Activated CD8-positive, alpha-beta memory T cell treated with anti-CD3 and anti-CD28 coated beads for 24 hours (primary cell): ENCODE data around the gene B3GNT9.
A peak's percentile ranks its signal among the peaks of the same experiment; 100 is the strongest.

Experiments
- DNase-seq: peaks from one replicate; pipeline ENCODE4 v3.0.0-alpha.2; 2020

B3GNT9 gene

DNA sequence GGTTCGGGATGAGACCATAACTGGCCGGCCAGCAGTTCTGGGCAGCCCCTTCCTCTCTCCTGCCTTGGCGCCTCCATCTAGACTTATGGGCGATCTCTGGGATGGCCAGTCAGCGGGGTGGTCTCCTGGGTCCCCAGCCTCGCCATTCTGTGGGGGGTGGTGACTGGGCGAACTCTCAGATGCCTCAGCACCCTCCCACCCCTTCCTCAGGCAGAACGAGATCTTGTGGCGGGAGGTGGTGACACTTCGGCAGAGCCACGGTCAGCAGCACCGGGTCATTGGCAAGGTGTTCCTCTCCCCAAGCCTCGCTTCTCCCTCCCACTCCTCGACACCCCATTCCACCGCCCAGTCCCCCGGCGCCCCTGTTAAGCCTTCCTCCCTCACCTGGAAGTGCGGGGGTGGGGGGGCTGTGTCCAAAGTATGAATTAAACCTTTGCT is 15.3 kb upstream of the B3GNT9 start:
- no peak for DNase-seq

DNA sequence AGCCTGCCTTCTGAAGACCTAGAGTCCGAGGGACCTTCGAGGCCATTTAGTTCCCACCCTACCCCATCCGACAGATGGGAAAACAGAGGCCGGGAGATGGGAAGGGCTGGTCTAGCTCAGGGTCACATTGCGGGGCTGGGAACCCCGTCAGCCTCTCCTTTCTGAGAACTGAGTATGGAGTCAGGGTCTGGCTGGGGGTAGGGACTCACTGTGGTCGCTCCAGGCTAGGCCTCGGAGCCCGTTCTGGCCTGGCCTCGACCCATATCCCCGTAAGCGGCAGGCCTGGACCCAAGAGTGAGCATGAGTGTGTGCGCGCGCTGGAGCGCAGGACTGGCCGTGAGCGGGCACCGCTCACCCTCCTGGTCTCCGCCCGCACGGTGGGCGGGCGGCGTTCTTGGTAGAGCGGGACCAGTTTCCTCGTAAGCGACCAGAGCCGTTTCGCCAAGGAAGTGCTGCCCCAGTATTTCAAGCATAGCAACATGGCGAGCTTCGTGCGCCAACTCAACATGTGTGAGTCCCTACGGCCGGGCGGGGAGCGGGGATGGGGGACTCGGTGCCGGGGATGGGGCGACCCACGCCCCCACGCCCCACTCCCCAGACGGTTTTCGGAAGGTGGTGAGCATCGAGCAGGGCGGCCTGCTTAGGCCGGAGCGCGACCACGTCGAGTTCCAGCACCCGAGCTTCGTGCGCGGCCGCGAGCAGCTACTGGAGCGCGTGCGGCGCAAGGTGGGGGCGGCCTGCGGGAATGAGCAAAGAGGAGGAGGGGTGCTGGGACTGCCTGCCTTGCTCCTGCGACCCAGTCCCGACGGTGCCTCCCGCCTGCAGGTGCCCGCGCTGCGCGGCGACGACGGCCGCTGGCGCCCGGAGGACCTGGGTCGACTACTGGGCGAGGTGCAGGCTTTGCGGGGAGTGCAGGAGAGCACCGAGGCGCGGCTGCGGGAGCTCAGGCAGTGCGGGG is 14.6 kb upstream of the B3GNT9 start:
- DNase-seq: no peak

DNA sequence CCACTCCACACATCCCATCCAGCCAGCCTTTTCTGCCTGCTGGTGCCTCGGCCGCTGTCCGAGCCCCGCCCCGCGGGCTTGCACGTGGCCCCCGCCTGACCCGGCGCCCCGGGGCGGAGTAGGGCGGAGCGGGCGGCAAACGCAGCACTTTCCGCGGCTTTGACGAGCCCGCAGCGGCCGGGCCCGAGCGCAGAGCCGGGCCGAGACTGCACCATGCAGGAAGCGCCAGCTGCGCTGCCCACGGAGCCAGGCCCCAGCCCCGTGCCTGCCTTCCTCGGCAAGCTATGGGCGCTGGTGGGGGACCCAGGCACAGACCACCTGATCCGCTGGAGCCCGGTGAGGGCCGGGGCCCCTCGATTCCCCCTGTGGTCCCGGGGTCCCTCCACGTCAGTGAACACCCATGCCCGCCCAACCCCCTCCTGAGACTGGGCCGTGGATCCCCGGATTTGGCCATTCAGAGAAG is 13.8 kb upstream of the B3GNT9 start, which contains the start of gene HSF4:
Gene HSF4 (plus strand): TSS at position 147 of the 463 bp plus-strand sequence. CDS start 67 bp downstream, at position 214.
- no peak for DNase-seq

DNA sequence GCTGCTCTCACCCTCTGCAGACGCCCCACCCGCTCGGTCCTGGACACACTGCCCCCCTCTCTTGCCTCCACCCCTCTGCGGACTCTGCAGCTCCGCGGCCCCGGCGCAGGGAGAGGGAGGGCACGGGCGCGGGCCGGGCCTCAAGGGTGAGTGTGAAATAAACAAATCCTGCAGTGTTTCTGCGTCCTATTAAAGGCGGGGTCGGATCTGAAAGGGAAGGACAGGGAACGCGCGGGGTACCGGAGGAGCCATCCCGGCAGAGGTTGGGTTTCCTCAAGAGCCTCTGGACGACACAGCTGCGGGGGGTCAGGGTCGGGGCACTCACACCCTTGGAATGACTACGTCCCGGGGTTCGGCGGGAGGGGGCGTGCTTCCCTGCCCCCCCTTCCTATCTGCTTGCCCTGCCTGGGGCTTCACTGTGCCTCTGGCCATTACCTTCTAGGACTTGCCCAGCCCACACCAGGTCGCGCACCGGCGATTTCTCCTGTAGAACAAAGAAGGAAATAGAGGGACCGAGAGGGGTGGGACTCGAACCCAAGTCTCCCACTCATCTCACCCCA is 13.3 kb upstream of the B3GNT9 start:
- DNase-seq: no peak

DNA sequence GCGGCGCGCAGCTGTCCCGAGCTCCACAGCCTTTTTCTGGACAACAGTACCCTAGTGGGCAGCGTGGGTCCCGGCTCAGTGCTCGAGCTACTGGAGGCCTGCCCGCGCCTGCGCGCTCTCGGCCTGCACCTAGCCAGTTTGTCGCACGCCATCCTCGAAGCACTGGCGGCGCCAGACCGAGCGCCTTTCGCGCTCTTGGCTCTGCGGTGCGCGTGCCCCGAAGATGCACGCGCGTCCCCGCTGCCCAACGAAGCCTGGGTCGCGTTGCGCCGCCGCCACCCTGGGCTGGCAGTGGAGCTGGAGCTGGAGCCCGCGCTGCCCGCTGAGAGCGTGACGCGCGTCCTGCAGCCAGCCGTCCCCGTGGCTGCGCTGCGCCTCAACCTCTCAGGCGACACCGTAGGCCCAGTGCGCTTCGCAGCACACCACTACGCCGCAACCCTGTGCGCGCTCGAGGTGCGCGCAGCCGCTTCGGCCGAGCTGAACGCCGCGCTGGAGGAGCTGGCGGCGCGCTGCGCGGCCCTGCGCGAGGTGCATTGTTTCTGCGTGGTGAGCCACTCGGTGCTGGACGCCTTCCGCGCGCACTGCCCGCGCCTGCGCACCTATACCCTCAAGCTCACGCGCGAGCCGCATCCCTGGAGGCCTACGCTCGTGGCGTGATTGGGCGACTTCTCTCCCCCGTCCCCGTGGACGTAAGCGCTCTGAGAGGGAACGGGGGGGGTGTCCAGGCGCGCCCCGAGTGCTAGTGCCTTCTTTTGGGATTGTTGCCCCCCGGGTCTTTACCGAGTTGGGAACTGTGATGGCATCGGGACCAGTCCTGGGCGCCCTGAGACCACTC is 12.6 kb upstream of the B3GNT9 start:
- DNase-seq: no peak

DNA sequence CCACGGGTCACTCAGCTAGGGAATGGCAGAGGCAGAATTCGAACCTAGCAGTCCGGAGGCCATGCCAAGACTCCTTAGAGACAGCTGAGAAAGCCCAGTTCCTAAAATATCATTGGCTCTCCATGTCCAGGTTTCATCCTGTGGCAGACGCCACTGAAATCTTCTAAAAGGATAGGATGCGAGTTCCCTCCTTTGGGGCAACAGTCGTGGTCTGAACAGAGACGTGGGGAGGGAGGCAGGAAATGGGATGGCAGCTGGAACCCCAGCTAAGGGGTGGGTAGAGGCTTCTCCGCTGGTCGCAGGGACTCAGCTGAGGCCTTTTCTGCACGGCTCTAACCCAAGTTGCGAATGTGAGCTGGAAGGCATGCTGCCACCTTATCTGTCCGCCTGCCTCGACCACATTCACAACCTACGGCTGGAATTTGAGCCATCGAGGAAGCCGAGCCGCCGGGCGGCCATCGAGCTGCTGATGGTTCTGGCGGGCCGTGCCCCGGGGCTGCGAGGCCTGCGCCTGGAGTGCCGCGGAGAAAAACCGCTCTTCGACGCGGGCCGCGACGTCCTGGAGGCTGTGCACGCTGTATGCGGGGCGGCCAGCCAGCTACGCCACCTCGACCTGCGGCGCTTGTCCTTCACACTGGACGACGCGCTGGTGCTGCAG is 11.8 kb upstream of the B3GNT9 start:
- DNase-seq: no peak

DNA sequence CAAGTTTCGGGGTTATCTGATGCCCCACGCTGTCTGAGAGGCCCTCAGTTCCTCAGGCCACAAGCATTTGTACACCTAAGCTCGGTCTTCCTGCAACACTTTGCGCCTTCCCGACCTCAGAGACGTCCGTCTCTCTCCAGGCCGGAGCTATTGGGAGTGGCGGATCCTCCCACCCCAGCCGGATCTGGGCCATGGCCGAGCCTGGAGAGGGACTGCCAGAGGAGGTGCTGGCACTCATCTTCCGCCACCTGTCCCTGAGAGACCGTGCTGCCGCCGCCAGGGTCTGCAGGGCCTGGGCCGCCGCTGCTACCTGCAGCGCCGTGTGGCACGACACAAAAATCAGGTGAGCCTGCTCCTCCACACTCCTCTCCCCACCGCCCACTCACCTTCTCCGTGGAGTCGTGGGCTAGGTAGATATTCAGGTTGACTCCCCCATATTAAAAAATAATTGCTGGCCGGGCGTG is 10.8 kb upstream of the B3GNT9 start:
- no peak for DNase-seq

DNA sequence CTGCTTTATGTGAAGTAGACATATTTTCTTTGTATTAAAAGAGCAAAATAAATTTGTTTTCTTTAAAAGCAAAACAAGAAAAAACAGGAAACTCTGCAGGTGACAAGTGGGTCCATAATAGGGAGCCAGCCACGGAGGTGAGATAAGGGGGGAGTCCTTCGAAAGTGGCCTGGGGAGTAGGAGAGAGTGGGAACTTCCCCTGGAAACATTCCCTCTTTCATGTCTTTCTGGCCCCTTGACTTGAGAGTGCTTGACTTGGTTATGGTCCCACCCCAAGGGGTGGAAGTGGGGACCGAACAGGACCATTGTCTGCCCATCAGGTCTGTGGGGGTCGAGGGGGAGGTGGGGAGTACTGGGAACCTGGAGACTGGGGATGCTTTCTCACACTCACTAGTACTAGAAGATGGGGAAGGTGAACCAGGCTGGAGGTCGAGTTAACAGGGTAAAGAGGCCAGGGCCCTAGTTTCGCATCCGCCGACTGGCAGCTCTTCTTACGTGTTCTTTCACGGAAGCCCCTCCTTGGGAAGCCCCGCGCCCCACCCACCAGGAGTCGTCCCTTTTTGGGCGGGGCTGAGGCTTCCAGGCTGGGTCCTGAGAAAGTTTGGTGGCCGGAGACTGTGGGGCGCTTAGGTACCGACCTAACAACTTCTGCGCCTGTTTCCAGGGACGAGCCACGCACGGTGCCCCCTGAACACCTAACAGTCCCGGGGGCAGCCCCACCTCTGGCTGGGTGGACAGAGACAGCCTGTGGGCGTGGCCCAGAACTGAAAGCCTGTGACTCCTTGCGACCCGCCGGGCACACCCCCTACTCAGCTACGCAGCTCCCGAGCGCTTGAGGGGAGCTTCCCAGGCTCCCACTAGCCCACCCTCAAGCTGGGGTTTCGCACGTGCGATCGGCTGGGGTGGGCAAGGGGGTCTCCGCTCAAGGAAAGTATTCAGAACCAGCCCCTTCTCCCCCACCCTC is 8.1 kb upstream of the B3GNT9 start:
- peak; percentile 88 for DNase-seq

DNA sequence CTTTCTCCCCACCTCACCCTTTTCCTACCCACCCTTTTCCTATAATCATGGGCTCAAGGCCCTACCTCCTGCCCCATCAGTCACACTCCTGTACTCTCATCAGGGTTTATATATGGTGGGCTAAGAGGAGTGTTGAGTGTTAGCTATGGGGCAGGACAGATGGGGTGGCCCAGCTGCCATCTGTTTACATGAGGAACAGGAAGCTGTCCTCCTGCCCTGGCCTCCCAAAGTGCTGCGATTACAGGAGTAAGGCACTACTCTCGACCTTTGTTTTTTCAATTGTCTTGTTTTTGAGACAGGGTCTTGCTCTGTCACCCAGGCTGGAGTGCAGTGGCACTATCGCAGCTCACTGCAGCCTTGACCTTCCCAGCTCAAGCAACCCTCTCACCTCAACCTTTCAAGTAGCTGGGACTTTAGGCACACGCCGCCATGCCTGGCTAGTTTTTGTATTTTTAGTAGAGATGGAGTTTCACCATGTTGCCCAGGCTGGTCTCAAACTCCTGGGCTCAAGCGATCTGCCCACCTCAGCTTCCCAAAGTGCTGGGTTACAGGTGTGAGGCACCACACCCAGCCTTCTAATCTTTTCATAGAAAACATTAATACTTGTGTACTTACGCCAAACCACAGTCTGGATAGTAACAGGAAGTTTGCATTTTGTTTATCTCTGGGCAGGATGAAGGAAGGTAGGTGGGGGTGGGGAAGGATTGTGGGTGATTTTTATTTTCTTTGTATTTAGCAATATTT is 7.3 kb upstream of the B3GNT9 start:
- DNase-seq: no peak

DNA sequence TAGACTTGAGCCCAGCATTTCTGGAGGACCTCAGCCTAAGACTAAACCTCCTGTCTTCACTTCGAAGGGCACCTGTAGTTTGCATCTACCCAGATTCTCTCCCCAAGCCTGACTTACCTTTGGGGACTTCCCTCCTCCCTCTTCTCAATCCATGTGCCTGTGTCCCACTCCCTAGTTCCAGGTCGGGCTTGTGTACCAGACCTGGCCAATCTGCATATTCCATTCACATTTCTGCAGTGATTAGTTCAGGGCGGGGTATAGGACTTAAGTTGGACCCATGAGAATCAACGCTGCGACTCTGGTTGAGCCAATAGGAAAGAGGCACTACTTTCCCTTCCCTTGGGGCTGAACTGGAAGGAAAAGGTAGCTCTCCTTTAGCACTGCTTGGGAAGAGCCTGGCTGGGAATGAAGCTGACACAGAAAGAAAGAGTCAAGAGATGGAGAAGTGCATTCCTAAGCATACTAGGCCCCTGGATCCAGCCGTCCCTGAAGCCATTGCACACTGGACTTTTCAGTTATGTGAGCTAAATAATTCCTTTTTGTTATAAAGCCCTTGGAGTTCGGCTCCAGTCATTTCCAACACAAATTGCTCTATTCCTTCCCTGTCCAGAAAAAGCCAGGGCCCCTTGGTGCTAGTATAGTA is 6.4 kb upstream of the B3GNT9 start:
- DNase-seq: no peak

DNA sequence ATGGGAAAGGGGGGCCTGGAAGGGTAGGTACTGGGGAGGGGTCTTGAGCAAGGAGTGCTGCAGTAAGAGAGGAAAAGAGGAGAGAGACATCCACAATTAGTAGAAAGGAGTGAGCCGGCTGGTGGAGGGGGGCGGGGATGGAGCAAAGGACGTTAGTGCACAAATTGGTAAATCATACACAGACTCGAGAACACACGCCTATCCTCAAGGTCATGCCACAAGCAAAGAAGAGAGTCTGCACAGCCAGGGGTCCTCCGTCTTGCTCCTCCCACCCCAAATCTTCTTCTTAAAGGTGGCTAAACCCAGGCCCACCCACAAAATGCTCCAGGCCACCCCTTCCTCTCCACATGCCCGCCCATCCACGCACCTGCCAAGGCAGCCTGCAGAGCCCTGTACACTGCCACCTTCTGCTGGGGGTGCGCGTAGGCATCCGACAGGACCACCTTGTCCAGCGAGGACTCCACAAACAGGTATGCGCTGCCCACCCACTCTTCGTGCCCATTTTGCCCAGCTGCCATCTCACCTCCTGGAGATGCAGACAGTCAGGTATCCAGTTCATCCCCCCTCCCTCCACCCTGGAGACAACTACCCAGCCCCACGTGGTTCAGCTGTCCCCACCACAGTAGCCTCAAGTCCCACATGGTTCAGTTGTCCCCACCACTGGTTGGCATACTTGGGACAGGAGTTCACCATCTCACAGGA is 5.5 kb upstream of the B3GNT9 start:
- DNase-seq: no peak

DNA sequence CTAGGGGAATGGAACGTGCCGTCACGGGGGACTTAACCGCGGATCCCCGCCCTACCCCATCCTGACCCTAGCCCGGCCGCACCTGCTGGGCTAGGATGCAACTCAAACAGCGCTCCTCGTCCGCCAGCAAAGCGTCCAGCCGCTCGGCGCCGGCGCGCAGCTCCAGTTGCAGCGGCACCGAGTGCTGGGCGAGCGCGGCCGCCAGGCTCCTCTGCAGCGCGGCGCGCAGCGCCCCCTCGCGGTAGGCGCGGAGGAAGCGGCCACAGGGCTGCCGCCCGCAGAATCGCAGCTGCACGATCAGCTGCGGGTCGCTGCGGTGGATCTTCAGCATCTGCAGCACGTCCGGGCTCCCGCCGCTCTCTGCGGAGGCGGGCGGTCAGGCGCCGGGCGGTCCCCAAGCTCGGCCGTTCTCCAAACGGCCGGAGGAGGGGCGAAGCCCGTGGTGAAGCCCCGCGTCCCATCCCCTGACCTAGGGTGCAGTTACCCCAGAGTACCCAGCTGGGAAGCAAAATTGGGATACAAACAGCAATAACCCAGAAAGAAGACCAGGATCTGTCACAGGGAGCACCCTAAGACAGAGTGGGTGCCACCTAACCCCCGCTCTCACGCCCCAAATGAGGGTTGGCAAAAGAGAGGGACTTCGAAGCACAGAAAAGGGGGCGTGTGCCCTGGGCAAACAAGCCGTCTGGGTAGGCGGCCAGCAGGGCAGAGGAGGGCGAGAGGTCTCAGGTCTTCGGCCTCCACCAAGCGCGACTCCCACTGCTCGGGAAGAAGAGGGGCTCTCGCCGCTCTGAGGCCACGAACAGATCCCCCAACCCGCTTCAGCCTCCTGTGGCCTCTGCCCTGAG is 4.7 kb upstream of the B3GNT9 start:
- DNase-seq: peak; percentile 91

DNA sequence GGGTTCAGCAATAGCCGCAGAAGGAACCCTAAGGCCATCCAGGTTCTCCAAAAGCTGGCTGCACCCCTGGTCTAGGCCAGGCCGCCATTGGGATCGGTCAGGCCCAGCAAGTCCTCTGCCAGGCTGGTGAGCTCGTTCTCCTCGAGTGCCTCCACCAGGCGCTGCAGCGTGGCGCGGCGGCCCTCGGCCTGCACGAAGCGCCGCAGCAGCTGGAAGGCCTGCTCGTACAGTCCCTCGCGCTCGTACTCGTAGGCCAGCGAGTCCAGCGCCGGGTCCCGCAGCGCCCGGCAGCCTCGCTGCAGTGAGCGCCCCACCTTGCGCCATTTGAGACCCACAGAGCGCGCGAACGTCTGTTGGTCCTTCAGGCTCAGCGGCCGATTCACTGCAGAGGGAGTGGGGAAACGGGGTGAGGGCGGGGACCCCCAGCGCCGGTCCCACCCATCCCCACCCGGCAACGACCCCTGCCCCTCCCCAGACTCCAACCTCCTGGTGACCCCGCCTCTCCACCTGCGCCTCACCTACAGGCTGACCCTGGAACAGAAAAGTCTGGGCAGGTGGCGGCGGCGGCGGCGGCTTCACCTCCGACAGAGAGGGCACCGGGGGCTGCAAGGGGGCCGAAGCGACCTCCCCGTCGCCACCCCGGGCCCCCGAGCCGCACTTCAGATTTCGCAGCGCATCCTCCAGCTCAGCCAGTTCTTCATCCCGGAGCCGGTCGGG is 3.9 kb upstream of the B3GNT9 start:
- no peak for DNase-seq

DNA sequence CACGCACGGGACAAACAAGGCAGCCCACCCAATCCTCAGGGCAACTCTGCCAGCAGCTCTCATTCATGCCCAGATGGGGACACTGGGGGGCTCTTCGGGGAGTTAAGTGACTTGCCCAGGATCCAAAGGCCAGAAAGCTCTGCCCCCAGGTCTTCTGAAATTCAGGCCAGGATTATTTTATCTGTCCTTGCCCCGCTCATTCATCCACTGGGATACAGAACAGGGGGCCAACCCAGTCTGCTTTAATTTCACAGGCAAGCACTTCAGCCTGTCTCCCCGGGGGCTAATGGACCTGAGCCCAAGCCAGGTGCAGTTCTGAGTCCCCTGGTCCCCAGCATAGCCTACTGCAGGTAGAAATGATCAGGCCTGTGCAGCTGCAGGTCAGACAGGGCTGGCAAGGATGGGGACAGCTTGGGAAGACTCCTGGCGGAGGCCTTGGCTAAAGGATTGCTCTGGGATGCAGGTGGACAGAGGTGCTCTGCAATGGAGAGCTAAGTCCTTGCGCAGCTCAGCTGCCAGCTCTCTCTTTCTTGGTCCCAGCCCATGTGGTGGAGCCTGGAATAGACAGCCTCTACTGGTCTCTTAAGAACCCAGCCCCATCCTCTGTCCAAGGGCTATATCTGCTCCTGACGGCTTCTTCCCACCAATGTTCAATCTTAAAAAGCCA is 766 bp upstream of the B3GNT9 start:
- DNase-seq: no peak

DNA sequence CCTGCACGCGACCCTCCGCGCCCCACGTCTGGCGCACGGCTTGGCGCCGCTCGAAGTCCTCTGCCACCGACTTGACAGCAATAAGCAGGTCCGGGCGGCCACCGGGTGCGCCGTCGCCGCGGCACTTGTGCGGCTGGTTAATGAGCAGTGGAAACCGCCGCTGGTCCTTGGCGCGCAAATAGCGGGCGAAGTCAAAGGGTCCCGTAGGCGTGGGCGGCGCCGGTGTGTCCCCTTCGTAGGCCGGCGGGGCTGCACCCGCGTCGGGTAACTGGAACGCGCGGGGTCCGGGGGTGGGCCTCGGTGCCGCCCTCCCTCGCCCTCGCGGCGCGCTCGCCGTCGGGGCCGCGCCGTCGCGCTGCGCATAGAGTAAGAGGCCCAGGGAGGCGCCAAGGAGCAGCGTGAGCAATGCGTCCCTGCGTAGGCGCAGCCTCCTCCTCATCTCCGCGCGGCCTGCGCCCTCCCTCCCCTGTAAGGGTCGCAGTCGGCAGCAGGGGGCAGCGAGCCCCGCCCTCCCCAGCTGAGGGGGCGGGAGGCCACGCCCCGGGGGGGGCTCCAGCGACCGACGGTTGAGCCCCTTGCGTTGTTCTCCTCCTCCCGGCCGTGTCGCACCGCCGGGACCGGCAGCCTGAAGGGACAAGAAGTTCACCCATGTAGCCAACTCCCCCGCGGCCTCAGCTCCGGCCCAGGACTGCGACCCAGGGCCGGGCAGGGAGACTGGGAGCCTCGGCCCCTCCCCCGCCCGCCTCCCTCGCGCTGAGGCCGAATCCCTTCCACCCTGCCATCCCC is 558 bp downstream of the B3GNT9 start:
- peak; percentile 78 for DNase-seq
